ENCODE measurements around the gene CIAPIN1.

CIAPIN1 gene

GRCh38 chr16:57478396-57479204 is 31.4 kb upstream of the CIAPIN1 start:
- Histone ChIP-seq H3K4me1 (ENCODE audit: control insufficient read depth in 1 of 2, insufficient read depth in 1 of 2, low read depth in 1 of 2, low read length in 1 of 2) (peaks cover 30 to 40% of the 10 kb centered on the region in 2 experiments), H3K9me3 (no peaks in the 10 kb centered on the region), H3K4me3 (ENCODE audit: low read depth in 1 of 2, low read length in 1 of 2) (no peak overlapping the region), H3K27me3 (peaks cover 37% of the 10 kb centered on the region), H3K27ac (no peak overlapping the region), H3K36me3 (no peaks in the 10 kb centered on the region)
- TF ChIP-seq, protein P1, sequence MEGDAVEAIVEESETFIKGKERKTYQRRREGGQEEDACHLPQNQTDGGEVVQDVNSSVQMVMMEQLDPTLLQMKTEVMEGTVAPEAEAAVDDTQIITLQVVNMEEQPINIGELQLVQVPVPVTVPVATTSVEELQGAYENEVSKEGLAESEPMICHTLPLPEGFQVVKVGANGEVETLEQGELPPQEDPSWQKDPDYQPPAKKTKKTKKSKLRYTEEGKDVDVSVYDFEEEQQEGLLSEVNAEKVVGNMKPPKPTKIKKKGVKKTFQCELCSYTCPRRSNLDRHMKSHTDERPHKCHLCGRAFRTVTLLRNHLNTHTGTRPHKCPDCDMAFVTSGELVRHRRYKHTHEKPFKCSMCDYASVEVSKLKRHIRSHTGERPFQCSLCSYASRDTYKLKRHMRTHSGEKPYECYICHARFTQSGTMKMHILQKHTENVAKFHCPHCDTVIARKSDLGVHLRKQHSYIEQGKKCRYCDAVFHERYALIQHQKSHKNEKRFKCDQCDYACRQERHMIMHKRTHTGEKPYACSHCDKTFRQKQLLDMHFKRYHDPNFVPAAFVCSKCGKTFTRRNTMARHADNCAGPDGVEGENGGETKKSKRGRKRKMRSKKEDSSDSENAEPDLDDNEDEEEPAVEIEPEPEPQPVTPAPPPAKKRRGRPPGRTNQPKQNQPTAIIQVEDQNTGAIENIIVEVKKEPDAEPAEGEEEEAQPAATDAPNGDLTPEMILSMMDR (IDR thresholded peaks at IDR 0.05): no peak

- TF ChIP-seq, protein P1 (IDR thresholded peaks at IDR 0.05): no peak
- H3K36me3 ChIP-seq: peaks cover 3% of the 10 kb centered on the region
- H3K9me3 ChIP-seq: no peaks in the 10 kb centered on the region
- H3K27ac ChIP-seq: no peak overlapping the region
- H3K4me3 ChIP-seq (ENCODE audit: low read depth in 1 of 2, low read length in 1 of 2): no peak overlapping the region
- H3K27me3 ChIP-seq: peaks cover 37% of the 10 kb centered on the region
- peaks cover 35 to 49% of the 10 kb centered on the region in 2 experiments for H3K4me1 ChIP-seq (ENCODE audit: control insufficient read depth in 1 of 2, insufficient read depth in 1 of 2, low read depth in 1 of 2, low read length in 1 of 2)
Observed at GRCh38 chr16:57477531-57478202, 30.5 kb upstream of the CIAPIN1 start.

GRCh38 chr16:57476546-57477410 is 29.6 kb upstream of the CIAPIN1 start:
- no peak overlapping the region for H3K4me3 ChIP-seq (ENCODE audit: low read depth in 1 of 2, low read length in 1 of 2)
- peaks cover 37% of the 10 kb centered on the region for H3K27me3 ChIP-seq
- TF ChIP-seq, protein P1 (IDR thresholded peaks at IDR 0.05): no peak
- H3K36me3 ChIP-seq: peaks cover 10% of the 10 kb centered on the region
- H3K4me1 ChIP-seq (ENCODE audit: control insufficient read depth in 1 of 2, insufficient read depth in 1 of 2, low read depth in 1 of 2, low read length in 1 of 2): peaks cover 44 to 58% of the 10 kb centered on the region in 2 experiments
- H3K9me3 ChIP-seq: no peaks in the 10 kb centered on the region
- H3K27ac ChIP-seq: no peak overlapping the region

GRCh38 chr16:57475711-57476339 is 28.6 kb upstream of the CIAPIN1 start:
- peaks cover 54 to 66% of the 10 kb centered on the region in 2 experiments for H3K4me1 ChIP-seq (ENCODE audit: control insufficient read depth in 1 of 2, insufficient read depth in 1 of 2, low read depth in 1 of 2, low read length in 1 of 2)

More at GRCh38 chr16:57475711-57476339, 28.6 kb upstream of the CIAPIN1 start:
- peaks cover 37% of the 10 kb centered on the region for H3K27me3 ChIP-seq
- TF ChIP-seq, protein P1 (IDR thresholded peaks at IDR 0.05): peak; percentile 78
- H3K27ac ChIP-seq: no peak overlapping the region
- no peaks in the 10 kb centered on the region for H3K9me3 ChIP-seq
- peaks cover 15% of the 10 kb centered on the region for H3K36me3 ChIP-seq
- peak overlapping the region; percentile 34 to 39 for H3K4me3 ChIP-seq (ENCODE audit: low read depth in 1 of 2, low read length in 1 of 2)

Measured in neutrophil (primary cell).